ENCODE measurements around the gene NOL6.
"Not testable (repeated sequence)": the region's sequence is repeated elsewhere in the genome, so short reads cannot be mapped to it uniquely, and the experiment has no call there.

NOL6 gene, protein sequence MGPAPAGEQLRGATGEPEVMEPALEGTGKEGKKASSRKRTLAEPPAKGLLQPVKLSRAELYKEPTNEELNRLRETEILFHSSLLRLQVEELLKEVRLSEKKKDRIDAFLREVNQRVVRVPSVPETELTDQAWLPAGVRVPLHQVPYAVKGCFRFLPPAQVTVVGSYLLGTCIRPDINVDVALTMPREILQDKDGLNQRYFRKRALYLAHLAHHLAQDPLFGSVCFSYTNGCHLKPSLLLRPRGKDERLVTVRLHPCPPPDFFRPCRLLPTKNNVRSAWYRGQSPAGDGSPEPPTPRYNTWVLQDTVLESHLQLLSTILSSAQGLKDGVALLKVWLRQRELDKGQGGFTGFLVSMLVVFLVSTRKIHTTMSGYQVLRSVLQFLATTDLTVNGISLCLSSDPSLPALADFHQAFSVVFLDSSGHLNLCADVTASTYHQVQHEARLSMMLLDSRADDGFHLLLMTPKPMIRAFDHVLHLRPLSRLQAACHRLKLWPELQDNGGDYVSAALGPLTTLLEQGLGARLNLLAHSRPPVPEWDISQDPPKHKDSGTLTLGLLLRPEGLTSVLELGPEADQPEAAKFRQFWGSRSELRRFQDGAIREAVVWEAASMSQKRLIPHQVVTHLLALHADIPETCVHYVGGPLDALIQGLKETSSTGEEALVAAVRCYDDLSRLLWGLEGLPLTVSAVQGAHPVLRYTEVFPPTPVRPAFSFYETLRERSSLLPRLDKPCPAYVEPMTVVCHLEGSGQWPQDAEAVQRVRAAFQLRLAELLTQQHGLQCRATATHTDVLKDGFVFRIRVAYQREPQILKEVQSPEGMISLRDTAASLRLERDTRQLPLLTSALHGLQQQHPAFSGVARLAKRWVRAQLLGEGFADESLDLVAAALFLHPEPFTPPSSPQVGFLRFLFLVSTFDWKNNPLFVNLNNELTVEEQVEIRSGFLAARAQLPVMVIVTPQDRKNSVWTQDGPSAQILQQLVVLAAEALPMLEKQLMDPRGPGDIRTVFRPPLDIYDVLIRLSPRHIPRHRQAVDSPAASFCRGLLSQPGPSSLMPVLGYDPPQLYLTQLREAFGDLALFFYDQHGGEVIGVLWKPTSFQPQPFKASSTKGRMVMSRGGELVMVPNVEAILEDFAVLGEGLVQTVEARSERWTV

DNA sequence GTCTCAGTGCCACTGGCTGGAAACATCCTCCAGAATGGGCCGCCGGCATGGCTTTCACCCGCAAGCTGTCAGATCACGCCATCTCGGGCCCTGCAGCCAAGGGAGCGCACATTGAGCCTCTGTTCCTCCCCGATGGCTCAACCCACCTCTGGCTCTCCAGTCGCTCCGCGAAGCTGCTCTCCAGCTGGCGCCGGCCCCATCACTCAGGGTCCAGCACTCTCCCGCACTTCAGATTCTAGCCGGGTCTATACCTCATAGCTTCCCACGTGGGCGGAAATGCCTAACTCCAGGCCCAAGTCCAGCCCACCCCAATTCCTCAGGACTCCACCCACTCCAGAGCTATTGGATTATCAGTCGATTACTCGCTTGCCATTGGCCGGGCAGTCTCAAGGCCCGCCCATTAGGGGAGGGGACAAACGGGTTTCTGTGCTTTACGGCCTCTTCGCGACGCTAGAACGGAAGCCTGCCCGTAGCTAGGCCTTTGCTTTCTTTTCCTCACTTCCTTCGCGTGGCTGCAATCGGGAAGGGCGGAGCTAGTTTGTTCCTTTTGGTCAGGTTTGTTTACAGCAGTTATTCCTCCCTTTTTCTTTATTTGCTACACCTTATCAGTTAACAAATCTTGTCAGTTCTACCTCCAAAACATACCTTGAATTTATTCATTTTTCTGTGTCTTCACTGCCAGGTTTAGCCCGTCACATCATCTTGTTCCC is at the start of gene NOL6:
Gene NOL6, minus strand, starts transcription at position 282 of the 710 bp plus-strand sequence. Its CDS starts 82 bp downstream, at position 200.
- Histone ChIP-seq H3K4me3 (ENCODE audit: low read length) (peak within 1 kb of the TSS; percentile 98), H4K20me1 (ENCODE audit: insufficient read depth, low read length) (no peaks in the 10 kb centered on the region), H3K9me2 (replicated peaks; ENCODE audit: insufficient read depth, low read length) (no peaks in the 10 kb centered on the region), H3F3A (ENCODE audit: insufficient read depth, low read length) (no peaks in the 10 kb centered on the region), H3K27ac (ENCODE audit: low read length) (no peak within 1 kb of the TSS; the same call in 1 of the 2 replicates), H3K9me3 (replicated peaks; ENCODE audit: insufficient read depth, low read length) (no peaks in the 10 kb centered on the region), H3K79me2 (ENCODE audit: low read length) (peaks cover 41% of the 10 kb centered on the region), H2AFZ (ENCODE audit: low read length) (peak within 1 kb of the TSS; percentile 73), H3K27me3 (replicated peaks; ENCODE audit: insufficient read depth, low read length) (no peaks in the 10 kb centered on the region), H3K4me2 (ENCODE audit: low read depth, low read length) (peak within 1 kb of the TSS; percentile 77), H3K9ac (ENCODE audit: low read length) (peak within 1 kb of the TSS; percentile 82), H3K4me1 (ENCODE audit: low read length) (peaks cover 13% of the 10 kb centered on the region), H3K36me3 (replicated peaks; ENCODE audit: insufficient read depth, low read length) (peaks cover 11% of the 10 kb centered on the region; the same call in 1 of the 2 replicates)
- TF ChIP-seq EZH2 (optimal IDR thresholded peaks at IDR 0.05; ENCODE audit: low read depth, low read length): no peak
- TF ChIP-seq EZH2phosphoT487 (IDR thresholded peaks at IDR 0.05; ENCODE audit: low read length): no peak
- TF ChIP-seq, protein P1, sequence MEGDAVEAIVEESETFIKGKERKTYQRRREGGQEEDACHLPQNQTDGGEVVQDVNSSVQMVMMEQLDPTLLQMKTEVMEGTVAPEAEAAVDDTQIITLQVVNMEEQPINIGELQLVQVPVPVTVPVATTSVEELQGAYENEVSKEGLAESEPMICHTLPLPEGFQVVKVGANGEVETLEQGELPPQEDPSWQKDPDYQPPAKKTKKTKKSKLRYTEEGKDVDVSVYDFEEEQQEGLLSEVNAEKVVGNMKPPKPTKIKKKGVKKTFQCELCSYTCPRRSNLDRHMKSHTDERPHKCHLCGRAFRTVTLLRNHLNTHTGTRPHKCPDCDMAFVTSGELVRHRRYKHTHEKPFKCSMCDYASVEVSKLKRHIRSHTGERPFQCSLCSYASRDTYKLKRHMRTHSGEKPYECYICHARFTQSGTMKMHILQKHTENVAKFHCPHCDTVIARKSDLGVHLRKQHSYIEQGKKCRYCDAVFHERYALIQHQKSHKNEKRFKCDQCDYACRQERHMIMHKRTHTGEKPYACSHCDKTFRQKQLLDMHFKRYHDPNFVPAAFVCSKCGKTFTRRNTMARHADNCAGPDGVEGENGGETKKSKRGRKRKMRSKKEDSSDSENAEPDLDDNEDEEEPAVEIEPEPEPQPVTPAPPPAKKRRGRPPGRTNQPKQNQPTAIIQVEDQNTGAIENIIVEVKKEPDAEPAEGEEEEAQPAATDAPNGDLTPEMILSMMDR (IDR thresholded peaks at IDR 0.05; ENCODE audit: low read length): no peak
- peak; percentile 99 for DNase-seq

DNA sequence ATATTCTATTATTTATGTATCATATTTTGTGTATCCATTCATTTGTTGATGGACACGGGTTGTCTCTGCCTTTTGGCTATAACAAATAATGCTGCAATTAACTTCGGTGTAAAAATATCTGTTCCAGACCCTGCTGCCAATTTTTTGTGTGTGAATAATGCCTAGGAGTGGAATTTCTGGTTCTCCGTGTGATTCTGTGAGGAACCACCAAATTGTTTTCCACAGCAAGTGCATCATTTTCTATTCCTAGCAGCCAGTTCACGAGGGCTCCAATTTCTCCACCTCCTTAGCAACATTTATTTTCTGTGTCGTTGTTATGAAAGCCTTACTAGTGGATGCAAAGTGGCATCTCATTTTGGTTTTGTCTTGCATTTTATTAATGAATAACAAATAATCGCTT is 48.1 kb upstream of the NOL6 start:
- not testable (repeated sequence) for H3K4me2 ChIP-seq (ENCODE audit: low read depth, low read length); H3F3A ChIP-seq (ENCODE audit: insufficient read depth, low read length); DNase-seq; H4K20me1 ChIP-seq (ENCODE audit: insufficient read depth, low read length); H3K4me1 ChIP-seq (ENCODE audit: low read length); H3K79me2 ChIP-seq (ENCODE audit: low read length); H3K27ac ChIP-seq (ENCODE audit: low read length); H3K9me3 ChIP-seq (replicated peaks; ENCODE audit: insufficient read depth, low read length); H3K36me3 ChIP-seq (replicated peaks; ENCODE audit: insufficient read depth, low read length); H3K9me2 ChIP-seq (replicated peaks; ENCODE audit: insufficient read depth, low read length); H3K27me3 ChIP-seq (replicated peaks; ENCODE audit: insufficient read depth, low read length); H3K4me3 ChIP-seq (ENCODE audit: low read length); H3K9ac ChIP-seq (ENCODE audit: low read length); H2AFZ ChIP-seq (ENCODE audit: low read length)

DNA sequence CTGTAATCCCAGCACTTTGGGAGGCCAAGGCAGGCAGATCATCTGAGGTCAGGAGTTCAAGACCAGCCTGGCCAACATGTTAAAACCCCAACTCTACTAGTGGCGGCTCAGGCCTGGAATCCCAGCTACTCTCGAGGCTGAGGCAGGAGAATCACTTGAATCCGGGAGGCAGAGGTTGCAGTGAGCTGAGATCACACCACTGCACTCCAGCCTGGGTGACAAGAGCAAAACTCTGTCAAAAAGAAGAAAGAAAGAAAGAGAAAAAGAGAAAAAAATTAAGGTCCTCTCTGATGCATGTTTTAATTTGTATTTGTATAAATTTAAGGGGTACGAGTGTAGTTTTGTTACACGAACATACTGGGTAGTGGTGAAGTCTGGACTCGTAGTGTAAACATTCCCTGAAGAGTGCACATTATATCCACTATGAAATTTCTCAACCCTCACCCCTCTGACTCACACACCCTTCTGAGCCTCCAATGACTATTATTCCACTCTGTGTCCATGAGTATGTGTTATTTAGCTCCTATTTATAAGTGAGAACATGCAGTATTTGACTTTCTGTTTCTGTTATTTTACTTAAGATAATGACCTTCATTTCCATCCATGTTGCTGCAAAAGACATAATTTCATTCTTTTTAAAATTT is 44.3 kb upstream of the NOL6 start:
- DNase-seq; H3K27ac ChIP-seq (ENCODE audit: low read length); H3K9me2 ChIP-seq (replicated peaks; ENCODE audit: insufficient read depth, low read length); H3K4me3 ChIP-seq (ENCODE audit: low read length); H2AFZ ChIP-seq (ENCODE audit: low read length); H3K9me3 ChIP-seq (replicated peaks; ENCODE audit: insufficient read depth, low read length); H3K79me2 ChIP-seq (ENCODE audit: low read length); H4K20me1 ChIP-seq (ENCODE audit: insufficient read depth, low read length); H3K27me3 ChIP-seq (replicated peaks; ENCODE audit: insufficient read depth, low read length); H3K4me1 ChIP-seq (ENCODE audit: low read length); H3F3A ChIP-seq (ENCODE audit: insufficient read depth, low read length); H3K4me2 ChIP-seq (ENCODE audit: low read depth, low read length); H3K9ac ChIP-seq (ENCODE audit: low read length); H3K36me3 ChIP-seq (replicated peaks; ENCODE audit: insufficient read depth, low read length): not testable (repeated sequence)
